NCI-H1048 (cell line): ENCODE measurements around the gene INSYN1.

Experiments
- DNase-seq: peaks from one replicate; lab custom pipeline; 2025; lab: John Stamatoyannopoulos, UW

INSYN1 gene

GRCh38 chr15:73685981-73686380 is 67.2 kb downstream of the INSYN1 start:
- no peak for DNase-seq
